Astrocyte (in vitro differentiated cells and primary cell): Measurements from ENCODE around the gene PRKD1.

Experiments
- EZH2 ChIP-seq: IDR thresholded peaks from 2 replicates; pipeline ENCODE4 v1.6.1; 2012; ENCODE audit warnings: mild to moderate bottlenecking, low read length, inconsistent platforms; ENCODE audit not compliant: insufficient read depth
- TF ChIP-seq, protein P1 (sequence below): IDR thresholded peaks from 2 replicates; pipeline ENCODE4 v1.5.1; 2011; ENCODE audit warnings: low read depth, mild to moderate bottlenecking, inconsistent platforms, low read length, moderate library complexity; ENCODE audit not compliant: insufficient read depth

- TF ChIP-seq, protein P1, sequence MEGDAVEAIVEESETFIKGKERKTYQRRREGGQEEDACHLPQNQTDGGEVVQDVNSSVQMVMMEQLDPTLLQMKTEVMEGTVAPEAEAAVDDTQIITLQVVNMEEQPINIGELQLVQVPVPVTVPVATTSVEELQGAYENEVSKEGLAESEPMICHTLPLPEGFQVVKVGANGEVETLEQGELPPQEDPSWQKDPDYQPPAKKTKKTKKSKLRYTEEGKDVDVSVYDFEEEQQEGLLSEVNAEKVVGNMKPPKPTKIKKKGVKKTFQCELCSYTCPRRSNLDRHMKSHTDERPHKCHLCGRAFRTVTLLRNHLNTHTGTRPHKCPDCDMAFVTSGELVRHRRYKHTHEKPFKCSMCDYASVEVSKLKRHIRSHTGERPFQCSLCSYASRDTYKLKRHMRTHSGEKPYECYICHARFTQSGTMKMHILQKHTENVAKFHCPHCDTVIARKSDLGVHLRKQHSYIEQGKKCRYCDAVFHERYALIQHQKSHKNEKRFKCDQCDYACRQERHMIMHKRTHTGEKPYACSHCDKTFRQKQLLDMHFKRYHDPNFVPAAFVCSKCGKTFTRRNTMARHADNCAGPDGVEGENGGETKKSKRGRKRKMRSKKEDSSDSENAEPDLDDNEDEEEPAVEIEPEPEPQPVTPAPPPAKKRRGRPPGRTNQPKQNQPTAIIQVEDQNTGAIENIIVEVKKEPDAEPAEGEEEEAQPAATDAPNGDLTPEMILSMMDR = no peak
- TF ChIP-seq EZH2 = no peak
Observed at GRCh38 chr14:29858299-29858698, 69.3 kb downstream of the PRKD1 start.
